DLD1 (cell line): ENCODE results near the gene TOGARAM1.
"Not testable (repeated sequence)": the region's sequence is repeated elsewhere in the genome, so short reads cannot be mapped to it uniquely, and the experiment has no call there.

Source experiments
- in situ Hi-C: cut with HindIII; loops from 2 replicates; pipeline ENCODE4 v1.10.0; 2017; ENCODE audit warnings: low sequenced_read_pairs

Gene TOGARAM1

DNA sequence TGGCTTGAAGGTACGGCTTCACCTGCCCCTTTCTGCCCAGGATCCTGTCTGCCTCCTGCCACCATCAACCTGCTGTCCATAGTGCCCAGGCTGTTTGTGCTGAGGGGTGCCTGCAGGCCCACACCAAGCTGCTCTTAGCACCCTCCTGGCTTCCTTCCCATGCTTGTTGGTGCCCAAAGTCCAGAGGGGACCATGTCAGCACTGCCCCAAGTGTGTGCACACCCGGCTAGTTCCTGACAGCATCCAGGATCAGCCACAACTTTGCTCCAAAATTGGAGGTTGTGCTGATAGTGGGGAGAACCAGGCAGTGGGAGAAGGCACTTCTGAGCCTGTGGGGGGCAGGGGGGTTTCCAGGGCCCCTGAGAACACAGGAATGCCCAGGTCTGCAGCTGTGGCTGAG is 77.4 kb downstream of the TOGARAM1 start:
- in situ Hi-C loops = no loop called here

GRCh38 chr14:45041641-45042040 is 79.7 kb downstream of the TOGARAM1 start:
- in situ Hi-C loops = no loop called here

DNA sequence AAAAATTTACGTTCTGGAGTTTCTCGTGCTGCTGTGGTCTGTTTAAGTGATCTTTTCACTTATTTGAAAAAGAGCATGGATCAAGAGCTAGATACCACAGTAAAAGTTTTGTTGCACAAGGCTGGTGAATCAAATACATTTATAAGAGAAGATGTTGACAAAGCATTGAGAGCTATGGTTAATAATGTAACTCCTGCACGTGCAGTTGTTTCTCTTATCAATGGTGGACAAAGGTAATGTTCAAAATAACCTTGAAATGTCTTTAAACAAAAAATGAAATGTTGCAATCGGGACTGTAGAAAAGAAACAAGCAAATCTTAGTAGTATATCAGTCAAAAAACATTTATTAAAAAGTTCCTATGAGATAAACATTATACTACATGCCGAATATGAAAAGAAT is 82.6 kb downstream of the TOGARAM1 start:
- in situ Hi-C loops = no loop called here

DNA sequence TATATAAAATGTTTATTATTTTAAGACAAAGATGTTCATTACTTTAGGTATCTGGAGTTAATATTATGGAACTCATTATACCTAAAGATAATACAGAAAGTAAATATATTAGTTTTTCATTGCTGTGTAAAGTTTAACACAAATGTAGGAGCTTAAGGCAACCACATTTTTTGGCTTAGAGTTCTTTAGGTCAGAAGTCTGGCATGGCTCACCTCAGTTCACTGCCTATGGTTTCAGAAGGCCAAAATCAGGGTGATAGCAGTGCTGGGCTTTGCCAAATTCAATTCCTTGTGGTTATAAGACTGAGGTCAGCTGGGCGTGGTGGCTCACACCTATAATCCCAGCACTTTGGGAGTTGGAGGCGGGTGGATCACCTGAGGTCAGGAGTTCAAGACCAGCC is 86.4 kb downstream of the TOGARAM1 start:
- in situ Hi-C loops = no loop called here

GRCh38 chr14:45051180-45051579 is 89.2 kb downstream of the TOGARAM1 start:
- in situ Hi-C loops = no loop called here

GRCh38 chr14:45051896-45052295 is 89.9 kb downstream of the TOGARAM1 start:
- in situ Hi-C loops = no loop called here

- in situ Hi-C loops = no loop called here
These were observed 95.4 kb downstream of the TOGARAM1 start for GRCh38 chr14:45057349-45057748.

DNA sequence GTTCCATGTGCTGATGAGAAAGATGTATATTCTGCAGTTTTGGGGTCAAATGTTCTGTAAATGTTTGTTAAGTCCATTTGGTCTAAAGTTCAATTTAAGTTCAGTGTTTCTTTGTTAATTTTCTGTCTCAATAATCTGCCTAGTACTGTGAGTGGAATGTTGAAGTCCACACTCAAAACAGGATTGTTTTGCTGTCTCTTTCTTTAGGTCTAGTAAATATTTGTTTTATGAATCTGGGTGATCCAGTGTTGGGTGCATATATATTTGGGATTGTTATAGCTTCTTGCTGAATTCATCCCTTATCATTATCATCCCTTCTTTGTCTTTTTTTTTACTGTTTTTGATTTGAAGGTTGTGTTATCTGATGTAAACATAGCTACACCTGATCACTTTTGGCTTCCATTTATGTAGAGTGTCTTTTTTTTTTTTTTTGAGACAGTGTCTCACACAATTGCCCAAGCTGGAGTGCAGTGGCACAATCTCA is 95.9 kb downstream of the TOGARAM1 start:
- in situ Hi-C loops = no loop called here

DNA sequence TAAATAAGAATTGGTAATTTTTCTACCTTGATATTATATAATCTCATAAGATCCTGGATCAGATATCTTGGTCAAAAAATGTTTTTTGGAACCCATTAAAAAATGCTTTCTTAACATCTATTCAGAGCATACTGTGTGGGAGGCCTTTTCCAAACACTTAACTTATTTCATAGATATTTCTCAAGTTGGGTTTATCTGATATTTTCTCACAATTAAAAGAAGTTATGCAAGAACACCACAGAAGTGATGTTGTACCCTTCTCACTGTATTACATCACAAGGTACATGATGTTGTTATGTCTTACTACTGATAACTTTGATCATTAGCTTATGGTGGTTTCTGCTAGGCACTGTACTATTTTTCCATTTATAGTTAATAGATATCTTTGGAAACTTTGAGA is 98.6 kb downstream of the TOGARAM1 start:
- in situ Hi-C loops = no loop called here

- in situ Hi-C loops = no loop called here
These were observed 103.5 kb downstream of the TOGARAM1 start for GRCh38 chr14:45065540-45065939.

DNA sequence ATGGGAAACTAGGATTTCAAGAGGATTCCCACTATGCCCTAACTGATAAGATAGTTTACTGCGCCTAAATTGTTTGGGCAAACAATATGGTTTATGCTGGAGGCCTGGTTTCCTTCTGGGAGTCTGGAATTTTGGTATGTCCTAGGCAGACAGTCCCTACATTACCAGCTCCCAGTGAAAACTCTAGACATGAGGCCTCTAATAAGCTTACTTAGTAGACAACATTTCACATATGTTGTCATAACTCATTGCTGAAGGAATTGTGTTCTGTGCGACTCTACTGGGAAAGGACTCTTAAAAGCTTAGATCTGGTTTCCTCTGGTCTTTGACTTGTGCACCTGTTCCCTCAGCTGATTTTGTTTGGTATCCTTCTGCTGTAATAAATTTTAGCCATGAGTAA is 104.0 kb downstream of the TOGARAM1 start:
- in situ Hi-C loops = no loop called here

- in situ Hi-C loops = no loop called here
These were observed 104.7 kb downstream of the TOGARAM1 start for GRCh38 chr14:45066667-45067066.

GRCh38 chr14:45068396-45068795 is 106.4 kb downstream of the TOGARAM1 start:
- in situ Hi-C loops = no loop called here

DNA sequence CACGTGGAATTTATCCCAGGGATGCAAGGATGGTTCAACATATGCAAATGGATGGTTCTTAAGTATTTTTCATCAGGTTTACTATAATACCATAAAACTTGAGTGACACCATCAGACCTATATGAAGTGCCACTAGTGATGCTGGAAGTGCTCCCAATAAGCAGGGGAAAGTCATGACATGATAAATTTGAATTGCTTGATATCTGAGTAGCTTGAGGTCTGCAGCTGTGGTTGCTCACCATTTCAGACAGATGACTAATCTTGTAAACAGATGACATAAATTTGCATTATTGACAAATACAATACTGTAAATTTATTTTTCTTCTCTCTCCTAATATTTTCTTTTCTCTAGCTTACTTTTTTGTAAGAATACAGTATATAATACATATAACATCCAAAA is 108.2 kb downstream of the TOGARAM1 start:
- in situ Hi-C loops = no loop called here

GRCh38 chr14:45072126-45072525 is 110.1 kb downstream of the TOGARAM1 start:
- in situ Hi-C loops = no loop called here

GRCh38 chr14:45073231-45073879 is 111.4 kb downstream of the TOGARAM1 start:
- in situ Hi-C loops = no loop called here

DNA sequence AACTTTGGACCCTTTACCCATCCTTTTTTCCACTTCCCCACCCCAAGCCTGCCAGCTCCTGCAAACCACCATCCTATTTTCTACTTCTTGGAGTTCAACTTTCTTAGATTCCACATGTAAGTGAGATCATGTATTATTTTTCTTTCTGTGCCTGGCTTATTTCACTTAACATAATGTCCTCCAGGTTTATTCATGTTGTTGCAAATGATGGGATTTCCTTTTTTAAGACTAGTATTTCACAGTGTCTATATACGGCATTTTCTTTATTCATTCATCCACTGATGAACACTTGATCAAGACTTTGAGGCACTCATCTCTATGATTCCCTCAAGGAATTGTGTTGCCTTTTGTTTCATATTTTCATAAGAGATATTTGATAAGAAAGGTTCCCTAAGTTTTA is 116.3 kb downstream of the TOGARAM1 start:
- in situ Hi-C loops = no loop called here

DNA sequence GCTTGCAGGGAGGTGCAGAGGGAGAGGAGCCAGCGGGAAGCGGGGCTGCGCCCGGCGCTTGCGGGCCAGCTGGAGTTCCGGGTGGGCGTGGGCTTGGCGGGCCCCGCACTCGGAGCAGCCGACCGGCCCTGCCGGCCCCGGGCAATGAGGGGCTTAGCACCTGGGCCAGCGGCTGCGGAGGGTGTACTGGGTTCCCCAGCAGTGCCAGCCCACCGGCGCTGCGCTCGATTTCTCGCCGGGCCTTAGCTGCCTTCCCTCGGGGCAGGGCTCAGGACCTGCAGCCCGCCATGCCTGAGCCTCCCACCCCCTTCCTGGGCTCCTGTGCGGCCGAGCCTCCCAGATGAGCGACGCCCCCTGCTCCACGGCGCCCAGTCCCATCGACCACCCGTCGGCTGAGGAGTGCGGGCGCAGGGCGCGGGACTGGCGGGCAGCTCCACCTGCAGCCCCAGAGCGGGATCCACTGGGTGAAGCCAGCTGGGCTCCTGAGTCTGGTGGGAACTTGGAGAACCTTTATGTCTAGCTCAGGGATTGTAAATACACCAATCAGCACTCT is 118.5 kb downstream of the TOGARAM1 start:
- in situ Hi-C loops = not testable (repeated sequence)

DNA sequence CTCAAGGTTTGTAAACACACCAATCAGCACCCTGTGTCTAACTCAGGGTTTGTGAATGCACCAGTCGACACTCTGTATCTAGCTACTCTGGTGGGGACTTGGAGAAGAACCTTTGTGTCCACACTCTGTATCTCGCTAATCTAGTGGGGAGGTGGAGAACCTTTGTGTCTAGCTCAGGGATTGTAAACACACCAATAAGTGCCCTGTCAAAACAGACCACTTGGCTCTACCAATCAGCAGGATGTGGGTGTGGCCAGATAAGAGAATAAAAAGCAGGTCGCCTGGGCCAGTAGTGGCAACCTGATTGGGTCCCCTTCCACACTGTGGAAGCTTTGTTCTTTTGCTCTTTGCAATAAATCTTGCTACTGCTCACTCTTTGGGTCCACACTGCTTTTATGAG is 119.1 kb downstream of the TOGARAM1 start:
- in situ Hi-C loops = not testable (repeated sequence)

DNA sequence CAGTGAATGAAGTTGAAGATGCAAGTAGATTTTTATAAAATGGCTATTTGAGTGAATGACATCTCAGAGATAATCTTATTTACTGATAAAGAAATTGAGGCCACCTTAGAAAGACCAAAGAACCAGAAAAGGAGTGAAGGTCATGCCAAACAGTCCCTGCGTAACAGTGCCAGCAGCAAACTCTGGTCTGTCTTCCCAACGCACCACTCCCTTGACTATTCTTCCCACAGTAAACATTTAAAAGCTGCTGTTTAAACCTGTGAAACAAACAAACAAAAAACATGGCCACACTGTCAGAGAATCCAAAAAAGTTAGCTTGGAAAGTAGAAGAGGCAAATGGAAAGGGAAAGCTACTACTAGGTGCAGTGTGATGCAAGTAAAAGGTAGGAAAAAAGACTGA is 120.4 kb downstream of the TOGARAM1 start:
- in situ Hi-C loops = no loop called here

- in situ Hi-C loops = no loop called here
These were observed 121.6 kb downstream of the TOGARAM1 start for GRCh38 chr14:45083617-45083975.

GRCh38 chr14:45083976-45084722 is 122.2 kb downstream of the TOGARAM1 start, which contains the start of gene PRPF39:
Gene PRPF39, plus strand, starts transcription at chr14:45084116. Its CDS starts 11,124 bp downstream, at chr14:45095240.
- in situ Hi-C loops = no loop called here
